Measurements from ENCODE around the gene CAPZB. TPM values are rescaled to one million over a fixed set of nuclear protein-coding genes. Genes with fewer than 3 reads are reported as not detected.
A peak's percentile ranks its signal among the peaks of the same experiment; 100 is the strongest.
"Not testable (repeated sequence)": the region's sequence is repeated elsewhere in the genome, so short reads cannot be mapped to it uniquely, and the experiment has no call there.

The CAPZB gene
- total RNA-seq, 1 experiment from 2014 or later: 141 TPM

DNA sequence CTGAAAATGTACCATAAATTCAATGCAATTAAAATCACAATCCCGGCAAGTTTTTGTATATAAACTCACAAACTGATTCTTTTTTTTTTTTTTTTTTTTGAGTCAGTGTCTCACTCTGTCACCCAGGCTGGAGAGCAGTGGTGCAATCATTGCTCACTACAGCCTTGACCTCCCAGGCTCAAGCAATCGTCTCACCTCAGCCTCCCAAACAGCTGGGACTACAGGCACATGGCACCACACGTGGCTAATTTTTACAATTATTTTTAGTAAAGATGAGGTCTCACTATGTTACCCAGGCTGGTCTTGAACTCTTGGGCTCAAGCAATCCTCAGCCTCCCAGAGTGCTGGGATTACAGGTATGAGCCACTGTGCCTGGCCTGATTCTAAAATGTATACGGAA lies 12.1 kb upstream of the CAPZB start:
- not testable (repeated sequence) for DNase-seq (ENCODE audit: low read depth)

DNA sequence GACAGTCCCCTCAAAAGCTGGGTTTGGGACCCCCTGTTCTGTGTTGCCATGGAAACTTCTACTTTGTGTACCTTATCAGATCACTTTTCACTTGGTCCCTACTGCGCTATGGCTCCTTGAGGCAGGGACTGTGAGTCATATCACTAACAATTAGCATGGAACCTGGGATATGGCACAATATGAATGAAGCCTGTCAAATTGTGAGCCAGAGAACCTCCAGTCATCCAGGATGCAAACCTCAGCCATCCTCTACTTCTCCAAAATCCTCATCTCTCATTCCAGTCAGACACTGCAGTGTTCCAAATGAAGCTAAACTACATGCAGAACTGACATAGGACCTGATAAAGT lies 11.2 kb upstream of the CAPZB start:
- DNase-seq (ENCODE audit: low read depth): no peak

DNA sequence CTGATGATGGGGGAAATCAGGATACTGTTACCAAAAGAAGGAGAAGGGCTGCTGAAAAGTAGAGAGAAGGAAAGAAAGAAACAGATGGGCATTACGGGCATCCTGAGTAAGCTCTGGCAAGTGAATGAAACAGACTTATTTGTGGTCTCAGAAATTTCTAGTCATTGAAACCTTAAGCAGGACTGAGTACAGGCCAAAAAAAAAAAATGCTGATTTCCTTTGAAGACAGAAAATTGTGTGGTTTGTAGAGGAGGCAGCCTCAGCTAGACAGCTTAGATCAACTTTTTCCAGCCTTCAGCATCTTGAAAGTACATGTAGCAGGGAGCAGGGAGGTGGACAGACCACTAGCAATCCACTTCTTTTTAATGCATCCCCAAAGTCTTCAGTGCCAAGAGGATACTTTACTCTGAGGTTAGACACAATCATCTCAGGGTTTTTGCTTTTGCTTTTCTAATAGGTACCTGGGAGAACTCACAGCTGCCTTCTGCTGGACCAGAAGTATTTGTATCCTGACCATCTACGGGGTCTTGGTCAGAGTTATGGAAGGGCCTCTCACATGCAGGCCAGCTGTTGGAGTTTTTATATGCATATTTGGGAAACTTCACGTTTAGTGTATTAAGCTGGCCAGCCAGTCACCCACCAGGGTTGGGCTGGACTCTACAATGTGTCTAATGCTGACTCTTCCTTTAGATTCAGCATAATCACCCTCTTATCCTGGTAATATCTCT lies 10.6 kb upstream of the CAPZB start:
- DNase-seq (ENCODE audit: low read depth): no peak

DNA sequence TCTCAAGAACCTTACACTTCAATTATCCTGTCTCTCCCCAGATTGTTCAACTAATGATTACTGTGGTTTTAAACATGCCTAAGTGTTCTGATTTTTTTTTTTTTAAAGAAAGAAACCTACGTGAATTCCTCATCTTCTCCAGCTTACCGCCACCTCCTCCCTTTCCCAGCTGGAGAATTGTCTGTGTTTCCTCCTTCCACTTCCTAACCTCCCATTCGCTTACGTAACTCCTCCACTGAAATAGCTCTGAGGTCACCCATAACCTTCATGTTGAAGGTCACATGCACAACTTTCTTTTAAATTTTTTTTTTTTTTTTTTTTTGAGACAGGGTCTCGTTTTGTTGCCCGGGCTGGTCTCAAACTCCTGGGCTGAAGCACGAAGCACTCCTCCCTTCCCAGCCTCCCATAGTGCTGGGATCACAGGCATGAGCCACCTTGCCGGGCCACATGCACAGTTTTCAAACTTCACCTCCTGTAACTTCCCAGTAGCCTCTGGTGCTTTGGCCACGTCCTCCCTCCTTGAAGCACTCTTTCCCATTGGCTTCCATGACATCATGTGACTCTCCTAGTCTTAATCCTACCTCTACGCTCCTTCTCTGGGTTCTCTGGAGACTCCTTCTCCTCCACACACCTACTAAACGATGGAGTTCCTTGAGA lies 9.8 kb upstream of the CAPZB start:
- DNase-seq (ENCODE audit: low read depth): no peak

DNA sequence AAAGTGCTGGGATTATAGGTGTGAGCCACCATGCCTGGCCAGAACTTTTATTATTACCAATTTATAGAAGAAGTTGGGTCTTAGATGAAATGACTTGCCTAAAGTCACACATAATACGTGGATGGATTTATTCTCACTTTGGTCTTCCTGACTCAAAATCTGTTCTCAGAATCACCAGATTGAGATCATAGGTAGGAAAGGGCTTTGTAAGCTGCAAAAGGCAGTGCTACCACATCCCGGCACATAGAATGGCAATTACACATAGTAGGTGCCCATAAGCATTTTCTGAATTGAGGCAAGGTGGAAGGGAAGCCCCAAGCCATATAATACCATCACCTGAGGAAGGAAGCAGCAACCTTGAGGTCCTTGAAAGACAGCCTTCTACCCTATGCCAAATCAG lies 8.2 kb upstream of the CAPZB start:
- DNase-seq (ENCODE audit: low read depth): no peak

DNA sequence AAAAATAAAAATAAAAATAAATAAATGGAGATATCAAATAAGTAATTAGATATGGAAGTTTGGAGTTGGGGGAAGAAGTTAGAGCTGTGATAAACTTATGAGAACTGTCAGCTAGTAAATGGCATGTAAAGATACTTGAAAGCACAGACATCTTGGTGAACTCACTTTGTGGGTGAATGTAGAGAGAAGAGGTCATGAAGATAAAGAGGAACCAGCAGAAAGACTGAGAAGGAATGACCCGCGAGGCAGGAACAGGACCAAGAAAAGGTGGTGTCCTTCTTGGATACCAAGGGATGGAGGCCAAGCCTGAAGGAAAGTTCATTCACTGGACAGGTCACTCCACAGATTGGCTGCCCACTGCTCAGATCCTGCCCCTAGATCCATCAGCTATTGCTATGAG lies 4.7 kb upstream of the CAPZB start:
- DNase-seq (ENCODE audit: low read depth): no peak

DNA sequence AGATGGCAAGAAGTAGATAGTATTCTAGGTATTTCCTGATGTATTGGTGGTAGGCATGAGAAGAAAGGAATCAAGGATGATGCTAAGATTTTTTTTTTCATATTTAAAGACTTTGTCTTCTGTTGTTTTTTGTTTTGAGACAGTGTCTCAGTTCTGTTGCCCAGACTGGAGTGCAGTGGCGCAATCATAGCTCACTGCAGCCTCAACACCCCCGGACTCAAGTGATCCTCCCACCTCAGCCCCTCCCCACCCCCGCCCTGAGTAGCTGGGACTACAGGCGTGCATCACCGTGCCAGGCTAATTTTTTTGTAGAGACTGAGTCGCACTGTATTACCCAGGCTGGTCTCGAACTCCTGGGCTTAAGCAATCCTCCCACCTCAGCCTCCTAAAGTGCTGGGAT lies 2.8 kb upstream of the CAPZB start:
- DNase-seq (ENCODE audit: low read depth): no peak

DNA sequence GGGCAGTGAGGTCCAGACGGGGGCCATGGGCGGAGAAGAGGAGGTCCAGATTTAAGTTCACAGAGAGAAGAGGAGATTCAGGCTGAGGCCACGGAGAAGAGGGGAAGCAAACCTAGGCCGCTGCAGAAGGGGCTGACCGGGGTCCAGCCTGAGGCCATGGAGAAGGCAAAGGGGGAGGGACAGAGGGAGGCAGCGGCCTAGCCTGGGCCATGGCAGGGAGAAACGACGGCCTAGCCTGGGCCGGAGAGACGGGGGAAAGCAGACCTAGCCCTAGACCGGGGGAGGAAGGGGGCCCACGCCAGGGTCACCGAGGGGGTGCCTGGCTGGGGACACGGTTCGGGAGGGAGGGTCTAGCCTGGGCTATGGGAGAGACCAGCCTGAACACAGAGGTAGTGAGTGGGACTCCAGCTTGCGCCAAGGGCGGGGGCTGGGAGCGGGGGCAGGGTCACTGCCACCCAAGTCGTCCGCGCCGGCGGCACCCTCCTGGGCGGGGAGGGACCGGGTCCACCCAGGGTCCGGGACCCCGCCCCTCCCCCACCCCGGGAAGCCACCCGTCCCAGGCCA lies 459 bp downstream of the CAPZB start:
- peak; percentile 45 for DNase-seq (ENCODE audit: low read depth)

DNA sequence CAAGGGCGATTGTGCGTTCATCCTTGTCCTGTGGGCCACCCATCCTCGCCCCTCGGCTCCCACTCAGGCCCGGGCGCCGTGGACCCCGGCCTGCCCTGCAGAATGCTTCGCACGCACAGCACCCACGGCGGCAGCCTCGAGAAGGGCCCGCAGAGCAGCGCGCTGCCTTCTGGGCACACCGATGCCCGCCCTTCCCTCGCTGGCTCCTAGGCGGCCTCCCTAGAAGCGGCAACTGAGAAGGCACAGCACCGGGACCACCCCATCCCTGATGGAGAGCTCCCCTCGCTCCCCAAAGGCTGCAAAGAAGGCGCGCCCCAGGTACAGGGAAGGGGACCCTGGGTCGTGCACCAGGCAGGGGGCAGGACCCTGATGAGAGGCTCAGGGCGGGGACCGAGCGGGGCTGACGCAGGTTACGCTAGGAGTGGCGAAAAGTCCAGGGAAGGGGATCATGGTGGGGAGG lies 971 bp downstream of the CAPZB start:
- no peak for DNase-seq (ENCODE audit: low read depth)

DNA sequence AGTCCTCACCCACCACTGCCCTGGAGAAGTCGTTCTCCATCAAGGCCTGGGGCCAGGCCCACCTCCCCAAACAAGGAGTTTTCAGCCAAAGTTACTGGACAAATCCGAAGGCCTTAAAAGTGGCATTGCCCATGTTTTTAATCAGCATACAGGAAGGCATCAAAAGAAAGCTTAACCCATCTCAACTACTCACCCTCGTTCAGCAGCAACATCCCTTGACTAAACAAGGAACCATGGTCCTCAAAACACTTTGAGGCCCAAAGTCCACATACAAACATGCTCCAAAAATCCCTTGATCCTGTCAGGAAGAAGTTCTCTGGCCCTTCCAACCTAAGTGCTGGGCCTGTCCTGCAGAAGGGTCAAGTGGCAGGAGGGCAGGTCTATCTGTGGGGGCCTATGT lies 1.6 kb downstream of the CAPZB start:
- no peak for DNase-seq (ENCODE audit: low read depth)

DNA sequence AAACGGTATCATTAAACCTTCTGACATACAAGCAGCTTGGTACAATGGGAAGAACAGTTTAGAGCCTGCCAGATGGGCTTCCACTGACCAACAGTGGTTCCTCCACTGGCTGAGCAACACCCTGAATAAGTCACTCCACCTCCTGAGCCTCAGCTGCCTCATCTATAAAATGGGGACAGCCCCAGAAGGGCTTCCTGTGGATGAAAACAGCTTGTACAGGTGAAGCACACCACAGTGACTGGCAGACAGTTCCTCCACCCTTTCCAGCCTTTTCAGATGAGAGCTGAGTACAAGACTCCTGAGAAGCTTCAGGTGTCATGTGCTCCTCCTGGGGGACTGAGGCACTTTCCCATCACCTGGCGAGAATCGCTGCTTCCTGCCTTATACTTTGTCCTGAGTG lies 2.1 kb downstream of the CAPZB start:
- no peak for DNase-seq (ENCODE audit: low read depth)

DNA sequence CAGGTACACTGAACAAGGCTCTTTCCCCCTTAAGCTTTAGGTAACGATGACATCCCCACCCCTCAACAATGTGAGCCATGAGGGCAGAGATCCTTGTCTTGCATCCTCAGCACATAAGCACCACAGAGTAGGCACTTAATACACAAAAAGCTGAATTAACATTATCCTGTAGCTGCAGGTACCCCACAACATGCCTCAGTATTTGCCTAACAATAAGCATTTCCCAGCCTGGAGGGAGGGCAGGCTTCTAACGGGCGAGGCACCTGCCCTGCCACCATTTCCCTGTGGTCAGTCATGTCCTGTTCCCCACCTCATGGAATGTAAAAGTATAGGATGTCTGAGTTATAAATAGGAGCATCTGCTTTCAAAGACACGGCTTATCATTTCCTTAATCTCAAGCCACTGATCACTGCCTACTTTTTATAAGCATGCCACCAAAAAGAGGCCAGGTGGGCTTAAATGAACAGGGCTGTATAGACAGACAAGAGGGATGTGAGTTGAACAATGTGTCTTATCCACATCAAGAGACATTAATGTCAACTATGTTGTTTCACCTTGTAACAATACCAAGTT lies 3.4 kb downstream of the CAPZB start:
- DNase-seq (ENCODE audit: low read depth): no peak

DNA sequence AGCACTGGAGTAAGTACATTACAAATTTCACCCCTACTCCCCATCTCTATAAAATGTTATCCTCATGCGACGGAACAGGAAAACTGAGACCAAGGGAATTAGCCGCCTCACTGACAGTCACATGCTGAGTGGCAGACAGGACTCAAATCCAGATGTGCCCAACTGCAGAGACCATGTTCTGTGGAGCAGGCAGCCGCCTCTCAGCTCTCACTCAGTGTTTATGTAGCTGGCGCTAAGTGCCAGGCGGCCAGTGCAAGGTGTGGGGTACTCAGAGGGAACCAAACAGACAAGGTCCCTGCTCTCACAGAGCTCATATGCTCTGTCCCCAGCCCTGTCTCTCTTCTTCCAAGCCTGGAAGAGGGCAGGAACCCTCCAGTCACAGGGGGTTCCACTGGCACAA lies 5.1 kb downstream of the CAPZB start:
- DNase-seq (ENCODE audit: low read depth): no peak

DNA sequence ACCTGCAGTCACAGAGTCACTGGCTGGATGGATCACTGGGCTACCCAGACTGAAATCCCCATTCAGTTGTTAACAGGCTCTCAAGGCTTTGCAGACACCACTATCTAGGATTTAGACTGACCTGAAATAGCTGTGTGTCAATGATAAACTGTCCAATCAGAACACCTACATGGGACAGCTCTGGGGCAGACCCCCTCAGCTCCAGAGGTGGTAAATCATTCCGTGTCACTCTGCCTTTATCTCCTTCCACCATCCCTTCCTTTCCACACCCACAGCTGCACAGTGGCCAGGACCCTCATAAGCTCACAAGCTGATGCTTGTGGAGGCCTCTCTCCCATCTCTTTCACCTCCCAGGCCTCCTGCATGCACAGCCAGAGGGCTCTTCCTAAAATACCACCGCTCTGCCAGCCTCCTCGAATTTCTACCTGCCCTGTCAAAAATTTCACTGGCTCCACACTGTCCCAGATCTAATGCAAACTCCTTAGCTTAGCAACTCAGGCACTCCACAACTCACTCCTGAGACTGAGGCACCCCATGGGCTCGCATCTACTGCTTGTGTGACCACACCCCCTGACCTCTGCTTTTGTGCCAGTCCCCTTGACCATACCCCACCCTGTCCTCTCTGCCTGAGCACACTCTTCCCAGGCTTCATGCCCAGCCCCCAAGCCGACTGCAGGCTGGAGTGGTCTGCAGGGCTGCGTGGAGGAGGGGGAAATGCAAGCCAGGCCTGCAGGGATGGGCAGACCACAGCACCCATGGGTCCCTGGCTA lies 5.8 kb downstream of the CAPZB start:
- DNase-seq (ENCODE audit: low read depth): no peak

DNA sequence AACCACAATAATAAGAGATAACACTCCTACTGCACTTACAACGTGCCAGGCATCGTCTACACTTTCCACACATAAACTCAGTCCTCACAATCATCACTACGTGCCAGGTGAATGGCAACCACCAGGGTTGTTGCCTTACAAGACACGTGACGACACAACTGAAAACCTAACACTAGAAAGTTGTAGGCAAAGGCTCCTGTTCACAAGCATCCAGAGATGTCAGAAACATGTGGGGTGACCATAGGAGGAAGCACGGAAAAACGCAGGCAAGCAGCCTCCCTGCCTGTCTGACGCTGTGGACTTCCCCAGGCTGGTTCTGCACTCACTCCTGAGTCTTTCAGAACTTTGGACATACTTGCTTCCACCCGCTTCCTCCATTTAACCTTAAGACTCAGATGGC lies 7.0 kb downstream of the CAPZB start:
- DNase-seq (ENCODE audit: low read depth): no peak

DNA sequence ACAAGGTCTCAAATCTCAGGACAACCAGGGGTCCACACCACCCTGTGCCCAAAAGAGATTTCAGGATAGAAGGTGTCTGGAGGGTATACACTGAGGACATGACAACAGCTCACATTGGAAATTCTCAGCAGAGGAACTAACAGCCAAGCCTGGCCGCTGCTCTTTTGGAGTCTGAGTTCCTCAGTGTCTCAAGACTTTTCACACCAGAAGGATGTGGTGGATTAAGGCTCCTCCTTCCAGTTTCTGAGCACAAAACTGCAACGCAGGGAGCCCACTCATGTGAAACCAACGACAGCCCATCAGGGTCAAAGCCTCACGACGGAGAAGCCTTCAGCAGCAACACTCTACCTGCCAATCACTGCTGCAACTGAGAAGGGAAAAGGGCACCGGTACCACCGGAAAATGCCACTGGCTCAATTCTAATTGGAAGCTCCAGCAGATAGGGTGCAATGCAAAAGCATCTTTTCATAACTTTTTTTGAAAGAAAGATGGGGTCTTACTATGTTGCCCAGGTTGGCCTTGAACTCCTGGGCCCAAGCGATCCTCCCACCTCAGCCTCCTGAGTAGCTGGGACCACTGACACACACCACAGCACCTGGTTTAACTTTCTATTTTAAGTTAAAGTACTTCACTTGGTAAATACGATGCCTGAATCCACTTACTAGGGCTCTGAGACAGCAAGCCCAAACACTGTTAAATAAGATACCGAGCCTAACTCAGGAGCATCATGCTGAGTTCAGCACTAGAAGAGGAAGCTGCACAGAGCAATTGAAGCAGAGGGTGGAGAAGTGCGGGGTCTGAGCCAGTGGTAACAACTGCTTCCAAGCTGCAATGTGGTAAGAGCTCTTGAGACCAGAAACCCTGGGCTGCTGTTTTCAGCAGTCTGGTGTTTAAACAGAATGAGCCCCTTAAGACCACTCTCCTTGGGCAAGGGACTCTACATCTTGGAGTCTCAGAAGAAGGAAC lies 7.8 kb downstream of the CAPZB start:
- DNase-seq (ENCODE audit: low read depth): no peak

DNA sequence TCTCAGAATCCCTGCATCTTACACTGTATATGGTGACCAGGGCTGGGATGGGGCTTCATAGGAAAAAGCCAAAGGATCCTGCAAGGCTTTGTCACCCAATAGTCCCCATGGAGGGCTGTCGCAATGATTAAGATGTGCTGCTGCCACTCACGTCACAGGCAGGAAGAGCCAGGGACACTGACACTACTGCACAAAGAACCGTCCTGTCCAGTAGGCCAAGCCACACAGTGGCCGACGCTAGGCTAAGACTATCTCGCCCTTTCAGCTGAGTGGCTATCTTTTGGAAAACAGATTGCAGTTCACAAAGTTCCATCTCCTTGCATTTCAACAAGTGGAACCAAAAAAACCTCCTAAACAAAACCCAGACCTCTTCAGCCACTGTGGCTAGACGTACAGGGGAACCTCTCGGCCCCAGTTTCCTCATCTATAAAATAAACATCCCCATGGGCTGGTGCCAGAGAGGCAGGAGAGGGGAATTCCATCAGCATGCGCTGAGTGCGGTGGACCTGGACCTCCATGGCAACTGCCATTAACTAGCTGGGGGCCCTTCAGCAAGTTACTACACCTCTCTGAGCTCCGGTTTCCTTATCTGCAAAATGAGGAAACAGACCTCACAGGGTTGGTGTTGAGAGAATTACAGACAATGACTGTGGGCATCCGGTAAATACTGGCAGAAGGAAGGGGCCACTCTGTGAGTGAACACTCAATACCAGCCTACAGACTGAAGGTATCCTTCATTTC lies 8.7 kb downstream of the CAPZB start:
- DNase-seq (ENCODE audit: low read depth): peak; percentile 80

DNA sequence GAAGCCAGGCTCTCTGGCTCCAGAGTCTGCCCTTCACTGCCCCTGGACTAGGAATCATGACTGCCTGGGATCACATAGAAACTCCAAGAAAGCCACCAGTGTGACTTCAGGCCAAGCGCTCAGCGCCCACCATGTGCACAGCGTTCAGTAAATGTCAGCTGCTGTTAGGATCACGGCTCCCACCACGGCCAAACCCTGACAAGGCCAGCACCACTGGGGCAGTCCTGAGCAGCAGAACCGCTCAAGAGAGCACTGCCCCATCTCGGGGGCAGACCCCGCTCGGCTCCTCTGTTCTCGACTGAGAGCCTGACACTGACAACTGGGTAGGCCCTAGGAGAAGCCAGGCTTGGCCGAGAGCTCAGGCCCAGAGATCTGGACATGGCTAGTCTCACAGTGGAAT lies 10.0 kb downstream of the CAPZB start:
- DNase-seq (ENCODE audit: low read depth): no peak

DNA sequence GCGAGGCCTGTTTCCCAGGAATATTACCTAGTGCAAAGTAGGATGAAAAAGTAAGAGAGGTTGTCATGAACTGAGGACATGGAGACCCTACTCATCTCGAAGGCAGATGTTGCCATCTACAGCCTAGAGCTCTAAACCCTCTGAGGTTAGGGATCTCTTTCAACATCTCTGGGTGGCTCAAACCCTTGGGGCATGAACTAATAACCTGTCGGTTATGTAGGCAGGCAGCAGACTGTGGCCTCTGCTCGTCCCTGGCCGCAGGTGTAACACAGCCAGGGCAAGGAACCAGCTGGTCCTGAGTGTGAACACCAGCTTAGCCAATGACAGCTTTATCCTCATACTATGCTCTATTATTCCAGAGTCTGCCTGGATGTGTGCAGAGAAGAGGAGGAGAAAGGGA lies 13.2 kb downstream of the CAPZB start:
- no peak for DNase-seq (ENCODE audit: low read depth)

DNA sequence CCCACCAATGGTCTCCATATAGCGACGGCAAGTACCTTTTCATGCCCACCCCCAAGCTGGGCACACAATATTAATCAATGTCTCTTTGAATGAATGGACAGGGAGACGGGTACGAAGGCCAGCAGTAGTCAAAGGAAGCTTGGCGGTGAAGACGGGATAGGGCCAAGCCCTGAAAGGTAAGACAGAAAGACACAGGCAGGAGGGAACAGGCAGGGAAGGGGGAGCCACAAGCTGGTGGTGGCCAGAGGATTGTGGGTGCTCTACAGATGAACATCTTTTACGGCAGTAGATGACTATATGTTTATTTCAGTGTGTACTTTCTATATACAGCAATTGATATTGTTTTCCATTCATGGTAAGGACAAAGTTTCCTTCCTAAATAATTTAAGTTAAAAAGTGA lies 16.3 kb downstream of the CAPZB start:
- no peak for DNase-seq (ENCODE audit: low read depth)

All from Daoy (cell line).